ENCODE data around the gene SWT1. TPM values are rescaled to one million over a fixed set of nuclear protein-coding genes. Genes with fewer than 3 reads are reported as not detected.

SWT1 gene
- total RNA-seq, 1 experiment from 2014 or later, result 6.2 TPM

DNA sequence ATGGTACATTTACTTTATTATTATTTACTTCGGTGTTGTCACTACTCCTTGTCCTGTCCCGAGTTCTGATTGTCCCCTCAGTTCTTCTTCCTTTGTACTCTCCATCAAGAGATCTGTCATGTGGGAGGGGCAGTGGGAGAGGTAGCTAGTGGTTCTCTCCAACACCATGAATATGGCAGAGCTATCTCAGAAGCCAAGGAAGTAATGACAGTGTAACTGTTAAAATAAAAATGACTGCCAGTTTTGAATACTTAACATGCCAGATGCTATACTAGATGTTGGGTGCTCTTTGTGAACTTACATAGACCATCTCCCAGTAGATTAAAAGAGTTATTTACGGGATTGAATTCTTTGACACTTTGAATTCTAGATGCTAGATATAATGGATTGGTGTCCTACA lies 131.5 kb downstream of the SWT1 start:
- no peak for DNase-seq (ENCODE audit: low spot score)

DNA sequence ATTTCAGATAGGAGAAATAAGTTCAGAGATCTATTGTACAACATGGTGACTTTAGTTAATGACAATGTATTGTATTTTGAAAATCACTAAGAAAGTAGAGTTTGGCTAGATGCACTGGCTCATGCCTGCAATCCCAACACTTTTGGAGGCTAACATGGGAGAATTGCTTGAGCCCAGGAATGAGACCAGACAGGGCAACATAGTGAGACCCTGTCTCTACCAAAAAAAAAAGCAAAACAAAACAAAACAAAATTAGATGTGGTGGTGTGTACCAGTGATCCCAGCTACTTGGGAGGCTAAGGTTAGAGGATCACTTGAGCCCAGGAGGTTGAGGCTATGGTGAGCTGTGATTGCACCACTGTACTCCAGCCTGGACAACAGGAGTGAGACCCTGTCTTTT lies 132.9 kb downstream of the SWT1 start:
- no peak for DNase-seq (ENCODE audit: low spot score)

DNA sequence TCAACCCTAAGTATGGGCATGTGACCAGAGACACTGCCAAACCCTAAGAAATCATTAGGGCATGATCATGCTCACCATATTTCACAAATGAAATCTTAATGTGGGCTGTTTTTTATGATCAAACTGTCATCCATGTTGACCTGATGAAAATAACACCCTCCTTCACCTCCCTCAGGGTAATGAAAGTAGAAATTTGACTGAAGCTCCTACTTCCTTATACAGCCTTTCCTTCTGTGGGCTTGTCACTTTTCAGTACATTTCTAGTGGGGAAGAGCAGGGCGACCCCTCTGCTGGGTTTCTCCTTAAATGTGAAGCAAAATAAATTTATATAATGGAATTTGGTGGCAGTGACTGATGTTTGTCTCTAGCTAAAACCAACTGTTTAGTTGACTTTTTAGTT lies 134.2 kb downstream of the SWT1 start:
- DNase-seq (ENCODE audit: low spot score), result no peak

DNA sequence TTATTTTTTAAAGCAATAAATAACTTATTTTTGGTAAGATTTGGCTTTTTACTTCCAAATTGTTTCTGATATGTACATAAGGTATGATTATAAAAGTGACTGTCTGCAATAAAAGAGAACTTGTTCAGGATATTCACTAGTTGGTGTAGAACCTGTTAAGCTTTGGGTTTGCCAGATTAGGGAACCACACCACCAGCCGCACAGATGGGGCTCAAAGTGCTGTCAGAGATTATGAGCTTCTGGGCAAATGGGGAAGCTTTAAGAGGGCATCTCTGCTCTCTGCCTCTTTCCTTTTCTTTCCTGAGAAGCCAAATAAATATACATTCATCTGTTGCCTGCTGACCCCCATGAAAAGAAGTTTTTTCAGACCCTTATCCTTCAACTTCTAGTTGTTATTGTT lies 134.7 kb downstream of the SWT1 start:
- DNase-seq (ENCODE audit: low spot score), result no peak

DNA sequence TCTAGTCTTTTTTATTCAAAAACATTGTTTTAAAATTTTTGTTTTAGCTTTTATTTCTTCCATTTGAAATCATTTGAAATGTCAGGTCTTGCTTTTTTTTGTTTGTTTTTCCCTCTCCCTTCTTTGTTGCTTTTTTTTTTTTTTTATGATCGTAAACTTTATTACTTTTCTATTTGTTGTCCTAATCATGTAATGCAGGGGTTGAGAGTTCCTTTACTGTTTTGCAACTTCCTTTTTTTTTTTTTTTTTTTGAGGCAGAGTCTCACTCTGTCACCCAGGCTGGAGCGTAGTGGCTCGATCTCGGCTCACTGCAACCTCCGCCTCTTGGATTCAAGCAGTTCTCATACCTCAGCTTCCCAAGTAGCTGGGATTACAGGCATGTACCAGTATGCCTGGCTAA lies 135.3 kb downstream of the SWT1 start:
- no peak for DNase-seq (ENCODE audit: low spot score)

DNA sequence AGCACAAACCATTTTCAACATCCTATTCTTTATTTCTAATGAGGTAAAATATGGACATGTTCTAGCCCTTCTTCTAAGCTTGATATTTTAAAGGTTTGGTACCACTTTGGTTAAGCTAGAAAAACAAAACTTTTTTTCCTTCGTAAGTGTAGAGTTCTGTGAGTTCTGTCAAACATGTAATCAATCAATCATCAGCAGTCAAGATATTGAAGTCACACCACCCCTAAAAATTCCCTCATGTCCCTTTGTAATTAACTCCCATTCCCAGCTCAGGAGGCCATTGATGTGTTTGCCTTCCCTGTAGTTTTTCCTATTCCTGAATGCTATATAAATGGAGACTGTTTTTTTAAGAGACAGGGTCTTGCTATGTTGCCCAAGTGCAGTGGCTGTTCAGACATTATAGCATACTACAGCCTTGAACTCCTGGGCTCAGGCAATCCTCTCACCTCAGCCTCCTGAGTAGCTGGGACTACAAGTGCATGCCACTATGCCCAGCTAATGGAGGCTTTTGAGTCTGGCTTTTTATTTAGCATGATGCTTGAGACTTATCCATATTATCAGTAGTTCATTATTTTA lies 137.1 kb downstream of the SWT1 start:
- DNase-seq (ENCODE audit: low spot score), result no peak

DNA sequence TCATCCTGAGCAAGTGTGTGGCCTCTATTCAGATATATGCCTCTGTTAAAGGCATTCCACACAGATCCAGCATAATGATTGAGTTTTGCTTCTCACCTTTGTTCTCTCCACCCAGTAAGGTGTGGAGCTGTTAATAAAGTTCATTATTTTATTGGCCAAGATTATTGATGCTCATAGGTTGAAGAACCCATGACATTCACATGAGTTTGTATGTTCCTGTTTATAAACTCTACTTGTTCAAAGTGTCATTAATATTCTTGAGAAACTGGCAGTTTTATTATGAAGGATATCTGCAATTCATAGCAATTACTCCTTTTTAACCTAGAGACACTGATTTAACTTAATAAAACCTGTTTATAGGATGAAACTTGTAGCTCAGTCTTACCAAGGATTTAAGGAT lies 138.1 kb downstream of the SWT1 start:
- no peak for DNase-seq (ENCODE audit: low spot score)

DNA sequence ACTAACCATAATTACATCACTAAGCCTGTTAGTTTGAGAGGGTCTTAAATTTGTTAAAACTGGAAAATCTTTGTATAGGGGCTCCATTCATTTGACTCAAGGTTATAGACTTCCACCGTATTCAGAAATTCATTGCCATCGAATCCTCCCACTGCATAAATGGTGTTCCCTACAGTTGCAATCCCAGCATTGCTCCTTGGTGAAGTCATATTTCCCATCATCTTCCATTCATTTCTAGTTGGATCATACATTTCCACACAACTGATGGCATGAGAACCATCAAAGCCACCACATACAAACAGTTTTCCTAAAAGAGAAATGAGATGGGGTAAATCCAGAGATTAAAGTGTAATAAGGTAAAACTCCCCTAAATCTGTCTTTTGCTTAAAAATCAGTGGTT lies 141.0 kb downstream of the SWT1 start:
- no peak for DNase-seq (ENCODE audit: low spot score)

DNA sequence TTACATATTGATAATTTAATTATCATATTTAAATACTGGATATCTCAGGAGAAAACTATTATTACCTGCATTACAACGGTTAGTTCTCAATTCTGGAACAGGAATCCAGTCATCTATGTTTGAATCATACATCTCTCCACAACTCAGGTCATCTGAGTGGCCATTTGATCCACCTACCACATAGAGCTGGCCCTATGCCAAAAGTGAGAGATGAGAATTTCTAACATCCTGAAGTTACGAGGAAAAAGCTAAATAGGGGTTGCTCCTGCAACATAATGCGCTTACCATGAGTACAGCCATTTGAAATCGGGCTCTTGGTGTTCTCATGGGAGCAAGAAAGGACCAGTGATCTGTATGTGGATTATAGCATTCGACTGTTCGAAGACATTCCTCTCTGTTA lies 143.2 kb downstream of the SWT1 start:
- no peak for DNase-seq (ENCODE audit: low spot score)

DNA sequence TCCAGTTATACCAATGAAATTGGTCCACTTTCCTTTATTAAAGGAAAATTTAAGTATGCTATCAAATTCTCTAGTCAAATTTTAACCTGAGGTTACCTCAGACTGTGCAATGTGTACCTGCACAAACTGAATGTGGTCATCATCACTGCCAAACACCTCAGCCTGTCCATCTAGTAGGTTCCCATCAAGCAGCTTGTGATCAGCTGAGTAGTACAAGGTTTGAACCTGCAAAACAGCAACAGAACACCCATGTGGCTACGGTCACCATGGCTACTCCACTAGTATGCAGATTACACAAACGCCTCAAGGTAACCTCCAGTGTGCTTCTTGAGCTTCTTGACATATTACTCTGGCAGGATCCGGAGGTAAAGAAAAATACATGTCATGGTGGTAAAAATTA lies 148.5 kb downstream of the SWT1 start:
- DNase-seq (ENCODE audit: low spot score), result no peak

DNA sequence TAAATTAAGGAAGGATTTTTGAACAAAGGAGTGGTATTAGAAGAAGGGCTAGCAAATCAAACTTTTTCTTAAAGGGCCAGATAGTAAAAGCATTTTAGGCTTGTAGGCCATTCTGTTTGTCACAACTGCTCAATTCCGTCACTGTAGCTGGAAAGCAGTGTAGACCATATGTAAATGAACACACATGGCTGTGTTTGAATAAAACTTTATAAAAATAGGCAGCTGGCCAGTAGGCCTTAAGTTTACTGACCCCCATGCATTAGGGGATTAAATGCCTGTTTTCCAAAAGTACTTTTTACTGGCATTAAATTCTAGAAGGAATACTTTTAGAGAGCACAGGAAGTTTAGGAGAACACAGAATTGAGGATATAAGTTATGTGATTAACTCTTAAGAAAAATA lies 151.2 kb downstream of the SWT1 start:
- no peak for DNase-seq (ENCODE audit: low spot score)

DNA sequence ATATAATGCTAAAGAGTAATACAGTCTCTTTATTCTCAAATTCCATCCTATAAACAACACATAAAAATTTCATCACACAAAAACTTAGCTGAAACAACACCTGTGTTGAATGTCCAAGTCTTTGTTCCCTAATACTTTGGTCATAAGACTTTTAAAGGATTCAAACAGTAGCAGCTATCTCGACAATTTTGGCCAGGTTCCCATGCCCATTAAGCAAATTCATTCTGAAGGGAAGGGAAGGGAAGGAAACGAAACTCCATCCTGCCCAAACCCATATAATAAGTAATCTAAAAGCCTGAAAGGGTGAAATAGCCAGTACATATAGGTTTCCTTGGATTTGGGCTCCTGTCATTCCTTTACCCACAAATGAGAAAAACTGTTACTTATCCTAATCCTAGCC lies 152.6 kb downstream of the SWT1 start:
- DNase-seq (ENCODE audit: low spot score), result no peak

DNA sequence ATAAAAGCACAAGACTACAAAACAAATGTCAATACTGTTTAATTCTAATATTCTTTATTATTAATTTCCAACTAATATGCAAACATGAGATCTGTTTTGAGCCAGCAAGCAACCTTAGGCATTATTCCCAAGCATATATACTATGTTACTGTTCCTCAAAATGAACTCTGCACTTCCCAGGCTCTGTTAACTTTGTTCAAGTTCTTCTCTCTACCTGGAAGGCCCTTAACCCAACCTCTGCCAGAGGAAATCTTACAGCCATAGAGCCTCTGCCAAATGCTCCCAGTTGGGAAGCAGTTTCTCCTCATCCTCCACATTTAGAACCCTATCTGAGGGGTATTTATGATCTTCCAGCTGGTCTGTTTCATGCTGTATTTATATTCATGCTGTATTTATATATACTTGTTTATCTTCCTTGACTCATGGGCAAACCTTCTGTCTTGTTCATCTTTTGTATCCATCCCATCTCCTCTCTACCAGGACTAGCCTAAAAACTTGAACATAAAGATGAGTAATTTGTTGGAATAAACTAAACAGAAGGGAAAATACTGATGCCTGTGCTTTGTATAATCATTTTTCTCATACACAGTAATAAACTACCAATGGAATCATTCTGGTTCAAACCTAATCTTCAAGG lies 154.7 kb downstream of the SWT1 start:
- no peak for DNase-seq (ENCODE audit: low spot score)

DNA sequence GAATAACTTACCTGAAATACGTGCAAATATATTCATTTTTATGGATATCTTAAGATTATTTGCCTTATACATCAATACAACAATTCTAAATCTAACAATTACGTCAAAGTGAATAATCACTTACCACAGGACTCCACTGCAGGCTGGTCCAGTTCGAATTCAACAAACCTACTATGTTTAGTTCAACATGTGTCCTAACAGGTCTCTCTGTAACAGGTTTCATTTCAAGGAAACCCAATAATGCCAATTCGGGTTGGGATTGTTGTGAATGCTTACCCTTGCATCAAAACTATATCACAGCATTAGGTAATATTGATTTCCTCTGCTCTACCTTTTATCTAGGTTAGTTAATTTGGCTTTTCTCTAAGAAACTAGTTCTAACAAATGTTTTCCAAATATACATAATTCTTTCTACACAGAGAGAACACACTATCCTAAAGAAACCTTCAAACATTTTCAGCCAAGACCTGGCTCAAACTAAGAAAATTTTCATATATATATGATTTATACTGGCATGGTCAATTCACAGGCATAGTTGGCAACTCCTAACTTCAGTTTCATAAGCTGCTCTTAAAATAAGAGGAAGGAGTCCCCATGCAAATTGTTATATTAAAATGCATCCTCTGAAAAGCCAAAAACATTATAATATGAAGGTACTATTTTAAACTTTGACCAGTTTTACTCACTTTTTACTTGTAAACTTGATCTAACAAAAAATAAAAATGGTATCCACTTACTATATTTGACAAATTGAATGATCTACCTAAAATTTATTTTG lies 155.6 kb downstream of the SWT1 start:
- DNase-seq (ENCODE audit: low spot score), result no peak

DNA sequence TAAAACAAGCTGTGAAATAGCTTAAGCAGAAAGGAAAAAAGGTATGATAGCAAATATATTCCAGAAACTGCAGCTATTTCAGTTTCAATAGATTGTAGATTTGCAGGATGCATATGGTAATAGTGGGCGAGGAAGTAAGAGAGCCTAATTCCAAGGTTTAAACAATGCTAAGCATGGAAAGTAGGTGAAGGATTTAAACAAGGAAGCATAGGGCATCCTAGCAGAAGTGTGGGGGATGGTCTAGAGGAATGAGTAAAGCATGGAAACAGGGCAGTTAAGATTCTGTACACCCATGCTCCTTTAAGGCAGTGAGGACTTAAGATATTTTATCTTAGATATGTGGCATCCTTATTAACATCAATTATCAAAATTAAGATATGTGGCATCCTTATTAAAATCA lies 157.4 kb downstream of the SWT1 start:
- DNase-seq (ENCODE audit: low spot score), result no peak

DNA sequence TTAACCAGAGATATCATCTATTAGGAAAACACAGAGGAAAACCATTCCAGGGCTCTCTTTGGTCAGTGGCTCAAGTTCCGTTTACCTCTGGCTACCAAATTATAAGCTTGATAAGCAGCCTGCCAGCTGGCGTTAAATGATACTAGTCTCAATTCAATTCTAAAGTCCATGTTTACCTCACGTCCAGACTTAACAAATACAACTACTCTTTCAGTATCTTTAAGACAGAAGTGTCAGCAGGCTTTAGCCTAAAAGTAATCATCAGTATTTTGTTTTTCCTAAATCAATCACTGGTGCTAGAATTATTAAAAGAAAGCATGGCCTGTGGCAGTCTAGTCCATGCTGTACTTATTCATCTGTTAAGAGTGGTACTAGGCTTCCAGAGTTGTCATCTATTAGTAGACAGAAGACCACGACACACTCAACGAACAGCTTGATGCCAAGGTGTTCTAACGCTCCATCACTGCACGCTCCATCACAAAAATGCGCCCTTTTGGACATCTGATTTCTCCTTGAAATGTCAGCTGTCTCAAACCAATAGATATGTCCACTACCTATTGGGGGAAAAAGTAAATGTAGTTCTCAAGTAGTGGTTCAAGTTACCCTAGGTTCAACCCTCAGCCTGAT lies 158.6 kb downstream of the SWT1 start:
- peak; percentile 18 for DNase-seq (ENCODE audit: low spot score)

DNA sequence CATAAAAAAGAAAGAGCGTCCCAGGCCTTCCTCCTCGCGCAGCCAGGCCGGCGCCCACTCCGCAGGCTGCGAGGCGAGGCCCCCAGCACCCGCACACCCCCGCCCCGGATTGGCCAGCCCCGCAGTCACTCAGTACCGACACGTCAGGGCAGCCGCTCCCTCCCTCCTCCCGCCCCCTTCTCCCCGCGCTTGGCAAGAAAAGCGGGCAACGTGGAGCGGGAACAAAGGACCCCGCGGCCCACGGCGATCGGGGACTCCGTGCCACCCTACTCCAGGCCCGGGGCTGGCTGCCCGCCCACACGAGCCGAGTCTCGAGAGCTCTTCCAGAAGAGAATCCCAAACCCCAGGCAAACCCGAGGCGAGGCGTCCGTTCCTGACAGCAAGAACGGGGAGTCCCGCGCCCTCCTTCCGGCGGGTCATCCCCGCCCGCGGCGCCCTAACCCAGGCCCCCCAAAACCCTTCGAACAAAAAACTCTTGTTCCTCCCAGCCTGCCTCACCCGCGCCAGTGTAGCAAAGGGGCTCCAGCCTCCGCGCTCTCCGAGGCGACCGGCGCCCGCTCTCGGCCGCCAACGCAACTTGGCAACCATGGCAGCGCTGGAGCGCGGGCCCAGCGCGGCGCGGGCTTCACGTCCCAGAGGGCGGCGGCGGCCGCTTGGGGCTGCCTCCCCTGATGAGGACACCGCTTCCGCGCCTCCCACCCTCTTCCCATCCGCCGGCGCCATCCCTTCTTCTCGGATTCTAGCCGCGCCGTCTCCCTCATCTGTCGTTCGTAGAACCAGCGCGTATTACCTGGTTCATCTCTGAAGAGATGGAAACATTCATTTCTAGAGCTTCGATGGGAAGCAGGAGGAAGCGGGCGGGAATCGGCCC lies 159.4 kb downstream of the SWT1 start:
- peak; percentile 78 for DNase-seq (ENCODE audit: low spot score)

DNA sequence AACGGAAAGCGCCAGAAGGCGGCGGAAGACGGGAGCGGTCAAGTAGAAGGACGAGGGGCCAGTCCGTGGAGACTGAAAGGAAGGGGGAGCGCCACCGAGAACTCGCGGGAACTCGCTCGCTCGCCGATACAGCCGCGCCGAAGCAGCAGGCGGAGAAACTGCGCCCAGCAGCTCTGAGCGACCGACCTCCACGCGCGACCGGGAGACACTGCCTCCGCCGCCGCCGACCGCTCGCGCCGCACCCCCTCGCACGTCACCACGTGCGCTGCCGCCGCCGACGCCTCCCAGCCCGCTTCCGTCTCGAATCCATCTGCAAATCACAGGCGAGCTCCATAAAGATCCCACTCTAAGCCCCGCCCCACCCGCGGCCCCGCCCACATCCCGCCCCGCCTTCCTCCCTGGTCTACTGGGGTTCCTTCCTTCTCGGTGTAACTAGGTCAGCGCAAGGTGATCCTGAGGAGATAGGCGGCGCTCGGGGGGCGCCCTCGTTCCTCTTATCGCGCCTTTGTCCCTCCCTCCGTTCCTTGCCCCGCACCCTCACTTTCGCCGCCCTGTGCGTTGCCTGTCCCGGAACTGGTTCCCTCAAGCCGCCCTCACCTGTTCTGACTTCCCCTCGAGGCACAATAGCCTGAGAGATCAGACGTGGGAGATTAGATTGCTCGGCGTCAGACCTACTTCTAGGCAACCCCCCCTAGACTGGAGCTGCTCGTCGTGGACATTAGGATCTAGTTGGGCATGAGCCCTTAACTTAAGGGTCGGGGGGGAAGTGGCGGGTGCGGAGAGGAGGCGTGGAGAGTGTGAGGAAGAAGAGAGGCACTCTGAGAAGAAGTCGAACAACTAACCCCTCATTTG lies 160.3 kb downstream of the SWT1 start, which contains the start of gene IVNS1ABP:
IVNS1ABP (minus strand) TSS at position 210 of the 852 bp plus-strand sequence. CDS start 7,750 bp downstream, outside the sequence.
- DNase-seq (ENCODE audit: low spot score), result peak; percentile 96

DNA sequence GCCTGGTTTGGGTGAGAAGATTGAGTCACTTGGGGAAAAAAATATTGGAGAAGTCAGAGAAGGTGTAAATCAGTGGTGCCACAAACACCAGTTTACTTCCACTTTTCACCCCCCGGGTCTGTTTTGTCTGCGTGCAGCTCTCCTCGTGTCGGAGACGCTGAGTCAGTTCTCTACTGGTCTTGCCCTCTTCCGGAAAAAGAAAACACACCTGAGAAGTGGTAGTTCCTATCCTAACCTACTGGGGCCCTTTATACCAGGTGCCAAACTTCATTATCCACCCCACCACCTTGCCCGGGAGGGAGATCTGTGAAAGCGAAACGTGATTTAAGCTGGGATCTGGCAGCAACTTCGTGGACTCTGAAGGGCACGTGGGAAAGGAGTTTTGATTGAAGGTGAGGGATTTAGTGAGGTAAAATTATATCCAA lies 160.9 kb downstream of the SWT1 start:
- DNase-seq (ENCODE audit: low spot score), result peak; percentile 53

DNA sequence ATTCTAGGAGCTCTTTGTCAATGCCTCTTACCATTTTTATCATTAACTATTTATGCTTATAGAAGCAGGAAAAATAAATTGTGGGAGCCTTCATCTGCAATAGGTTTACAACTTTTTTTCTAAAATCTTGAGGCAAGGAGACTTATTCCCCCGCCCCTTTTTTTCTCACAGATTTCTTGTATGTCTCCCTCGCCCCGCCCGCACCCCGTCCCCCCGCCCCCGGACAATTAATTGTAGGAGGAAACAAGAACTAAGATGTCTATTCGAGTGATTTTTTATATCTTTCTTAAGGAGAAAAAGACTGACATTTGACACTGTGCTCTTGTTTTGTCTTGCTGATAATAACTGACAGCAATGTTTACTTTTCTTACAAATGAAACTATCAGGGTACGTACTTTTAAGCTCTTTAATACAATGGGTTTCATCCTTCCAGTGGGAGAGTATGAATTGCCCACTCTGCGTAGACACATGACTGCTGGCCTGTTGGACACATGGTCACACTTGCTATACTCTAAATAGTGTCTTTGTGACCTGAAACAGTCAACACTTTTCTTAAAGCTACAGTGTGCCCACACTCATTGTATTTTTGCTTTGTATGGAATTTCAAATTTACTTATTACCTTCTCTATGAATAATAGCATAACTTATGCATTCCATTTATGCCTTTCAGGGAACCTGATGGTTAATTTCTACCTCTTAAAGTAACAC lies 161.6 kb downstream of the SWT1 start:
- no peak for DNase-seq (ENCODE audit: low spot score)
